GM10248 (cell line): Measurements from ENCODE around the gene ABHD12.

ENCODE experiments used
- CTCF ChIA-PET: fragments of 300-600 bp; sonication (Branson Sonifier 250); formaldehyde crosslinking; extraction: SDS; loops from one replicate; lab custom pipeline; 2021; ENCODE audit warnings: antibody characterized with exemption; lab: Yijun Ruan, JAX
- POLR2A ChIA-PET: fragments of 350-650 bp; sonication (Branson Sonifier 250); formaldehyde crosslinking; extraction: SDS; loops from one replicate; lab custom pipeline; 2020; ENCODE audit warnings: antibody characterized with exemption; lab: Yijun Ruan, JAX
- DNase-seq: peaks from one replicate; pipeline ENCODE4 v3.0.0; 2012; ENCODE audit errors: extremely low spot score
- TF ChIP-seq, protein P1 (sequence below): IDR thresholded peaks from 2 replicates; pipeline ENCODE4 v1.5.1; 2012; ENCODE audit warnings: mild to moderate bottlenecking, low read depth; ENCODE audit errors: extremely low read depth, missing control alignments, control extremely low read depth

The ABHD12 gene

DNA sequence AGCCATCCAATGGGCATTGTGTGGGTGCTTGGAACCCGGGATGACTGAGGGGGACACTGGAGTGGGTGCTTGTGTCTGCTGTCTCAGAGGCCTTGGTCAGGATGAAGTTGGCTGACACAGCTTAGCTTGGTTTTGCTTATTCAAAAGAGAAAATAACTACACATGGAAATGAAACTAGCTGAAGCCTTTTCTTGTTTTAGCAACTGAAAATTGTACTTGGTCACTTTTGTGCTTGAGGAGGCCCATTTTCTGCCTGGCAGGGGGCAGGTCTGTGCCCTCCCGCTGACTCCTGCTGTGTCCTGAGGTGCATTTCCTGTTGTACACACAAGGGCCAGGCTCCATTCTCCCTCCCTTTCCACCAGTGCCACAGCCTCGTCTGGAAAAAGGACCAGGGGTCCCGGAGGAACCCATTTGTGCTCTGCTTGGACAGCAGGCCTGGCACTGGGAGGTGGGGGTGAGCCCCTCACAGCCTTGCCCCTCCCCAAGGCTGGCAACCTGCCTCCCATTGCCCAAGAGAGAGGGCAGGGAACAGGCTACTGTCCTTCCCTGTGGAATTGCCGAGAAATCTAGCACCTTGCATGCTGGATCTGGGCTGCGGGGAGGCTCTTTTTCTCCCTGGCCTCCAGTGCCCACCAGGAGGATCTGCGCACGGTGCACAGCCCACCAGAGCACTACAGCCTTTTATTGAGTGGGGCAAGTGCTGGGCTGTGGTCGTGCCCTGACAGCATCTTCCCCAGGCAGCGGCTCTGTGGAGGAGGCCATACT lies 93.3 kb downstream of the ABHD12 start:
- ChIA-PET CTCF (interaction anchor here (4.7 kb wide), 1 partner anchor 102 kb away, joined by 37 read pairs; no protein-coding TSS in a partner anchor), POLR2A (no interaction called here)
- DNase-seq: peak; percentile 78
- TF ChIP-seq, protein P1, sequence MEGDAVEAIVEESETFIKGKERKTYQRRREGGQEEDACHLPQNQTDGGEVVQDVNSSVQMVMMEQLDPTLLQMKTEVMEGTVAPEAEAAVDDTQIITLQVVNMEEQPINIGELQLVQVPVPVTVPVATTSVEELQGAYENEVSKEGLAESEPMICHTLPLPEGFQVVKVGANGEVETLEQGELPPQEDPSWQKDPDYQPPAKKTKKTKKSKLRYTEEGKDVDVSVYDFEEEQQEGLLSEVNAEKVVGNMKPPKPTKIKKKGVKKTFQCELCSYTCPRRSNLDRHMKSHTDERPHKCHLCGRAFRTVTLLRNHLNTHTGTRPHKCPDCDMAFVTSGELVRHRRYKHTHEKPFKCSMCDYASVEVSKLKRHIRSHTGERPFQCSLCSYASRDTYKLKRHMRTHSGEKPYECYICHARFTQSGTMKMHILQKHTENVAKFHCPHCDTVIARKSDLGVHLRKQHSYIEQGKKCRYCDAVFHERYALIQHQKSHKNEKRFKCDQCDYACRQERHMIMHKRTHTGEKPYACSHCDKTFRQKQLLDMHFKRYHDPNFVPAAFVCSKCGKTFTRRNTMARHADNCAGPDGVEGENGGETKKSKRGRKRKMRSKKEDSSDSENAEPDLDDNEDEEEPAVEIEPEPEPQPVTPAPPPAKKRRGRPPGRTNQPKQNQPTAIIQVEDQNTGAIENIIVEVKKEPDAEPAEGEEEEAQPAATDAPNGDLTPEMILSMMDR: no peak

DNA sequence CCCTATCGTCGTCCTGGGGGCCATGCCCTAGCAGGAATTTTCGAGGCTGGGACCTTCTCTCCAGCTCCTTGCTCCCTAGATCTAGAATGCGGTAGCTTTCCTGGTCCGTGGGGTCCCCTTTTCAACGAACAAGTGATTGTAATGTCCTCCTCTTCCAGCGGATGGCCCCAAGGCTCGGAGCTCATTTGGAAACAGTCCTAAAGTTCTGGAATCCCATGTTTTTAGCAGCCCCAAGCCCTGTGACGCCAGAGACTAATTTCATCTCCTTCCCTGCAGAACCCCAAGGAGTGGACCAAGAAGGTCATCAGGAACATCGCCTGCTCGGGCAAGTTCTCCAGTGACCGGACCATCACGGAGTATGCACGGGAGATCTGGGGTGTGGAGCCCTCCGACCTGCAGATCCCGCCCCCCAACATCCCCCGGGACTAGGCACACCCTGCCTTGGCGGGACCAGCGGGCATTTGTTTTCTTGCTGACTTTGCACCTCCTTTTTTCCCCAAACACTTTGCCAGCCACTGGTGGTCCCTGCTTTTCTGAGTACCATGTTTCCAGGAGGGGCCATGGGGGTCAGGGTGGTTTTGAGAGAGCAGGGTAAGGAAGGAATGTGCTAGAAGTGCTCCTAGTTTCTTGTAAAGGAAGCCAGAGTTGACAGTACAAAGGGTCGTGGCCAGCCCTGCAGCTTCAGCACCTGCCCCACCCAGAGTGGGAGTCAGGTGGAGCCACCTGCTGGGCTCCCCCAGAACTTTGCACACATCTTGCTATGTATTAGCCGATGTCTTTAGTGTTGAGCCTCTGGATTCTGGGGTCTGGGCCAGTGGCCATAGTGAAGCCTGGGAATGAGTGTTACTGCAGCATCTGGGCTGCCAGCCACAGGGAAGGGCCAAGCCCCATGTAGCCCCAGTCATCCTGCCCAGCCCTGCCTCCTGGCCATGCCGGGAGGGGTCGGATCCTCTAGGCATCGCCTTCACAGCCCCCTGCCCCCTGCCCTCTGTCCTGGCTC lies 94.2 kb downstream of the ABHD12 start:
- ChIA-PET POLR2A (no interaction called here), CTCF (interaction anchor here (0.8 to 4.7 kb wide), 6 partner anchors 9 to 103 kb away, joined by 3 to 37 read pairs (median 4); no protein-coding TSS in a partner anchor)
- TF ChIP-seq, protein P1: peak; percentile 22
- peak; percentile 59 for DNase-seq

DNA sequence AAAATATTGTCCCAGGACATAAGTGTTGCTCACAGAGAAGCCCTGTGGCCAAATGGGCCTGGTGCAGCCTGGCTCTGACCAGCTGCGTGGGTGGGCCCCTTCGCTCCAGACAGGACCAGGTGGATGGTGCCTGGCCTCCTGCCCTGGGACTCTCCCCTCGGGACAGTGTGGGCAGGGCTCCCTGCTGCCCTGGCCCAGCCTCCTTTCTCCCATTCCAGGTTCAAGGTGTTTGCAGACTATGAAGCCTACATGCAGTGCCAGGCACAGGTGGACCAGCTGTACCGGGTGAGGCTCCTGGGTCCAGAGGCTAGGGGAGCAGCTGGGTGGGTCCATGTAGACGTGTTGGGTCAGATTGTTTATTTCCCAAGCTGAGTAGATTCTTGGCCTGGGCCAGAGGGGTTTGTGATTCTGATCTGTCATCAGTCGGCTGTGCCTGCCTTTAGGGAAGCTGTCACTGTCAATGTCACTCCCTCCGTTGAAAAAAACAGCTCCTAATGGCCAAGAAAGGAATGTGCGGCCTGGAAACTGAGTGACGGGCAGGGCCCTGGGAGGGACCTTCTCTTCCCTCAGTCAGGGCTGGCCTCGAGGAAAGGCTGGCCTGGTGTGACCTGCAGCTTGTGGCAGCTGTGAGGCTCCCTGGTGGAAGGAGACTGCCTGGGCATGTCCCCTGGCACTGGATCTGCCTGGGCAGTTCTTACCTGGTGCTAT lies 95.1 kb downstream of the ABHD12 start:
- ChIA-PET CTCF (interaction anchor here (0.7 to 4.7 kb wide), 8 partner anchors 8 to 112 kb away, joined by 3 to 37 read pairs (median 4); partner anchors contain the start of gene GINS1), POLR2A (no interaction called here)
- no peak for DNase-seq
- TF ChIP-seq, protein P1: no peak

DNA sequence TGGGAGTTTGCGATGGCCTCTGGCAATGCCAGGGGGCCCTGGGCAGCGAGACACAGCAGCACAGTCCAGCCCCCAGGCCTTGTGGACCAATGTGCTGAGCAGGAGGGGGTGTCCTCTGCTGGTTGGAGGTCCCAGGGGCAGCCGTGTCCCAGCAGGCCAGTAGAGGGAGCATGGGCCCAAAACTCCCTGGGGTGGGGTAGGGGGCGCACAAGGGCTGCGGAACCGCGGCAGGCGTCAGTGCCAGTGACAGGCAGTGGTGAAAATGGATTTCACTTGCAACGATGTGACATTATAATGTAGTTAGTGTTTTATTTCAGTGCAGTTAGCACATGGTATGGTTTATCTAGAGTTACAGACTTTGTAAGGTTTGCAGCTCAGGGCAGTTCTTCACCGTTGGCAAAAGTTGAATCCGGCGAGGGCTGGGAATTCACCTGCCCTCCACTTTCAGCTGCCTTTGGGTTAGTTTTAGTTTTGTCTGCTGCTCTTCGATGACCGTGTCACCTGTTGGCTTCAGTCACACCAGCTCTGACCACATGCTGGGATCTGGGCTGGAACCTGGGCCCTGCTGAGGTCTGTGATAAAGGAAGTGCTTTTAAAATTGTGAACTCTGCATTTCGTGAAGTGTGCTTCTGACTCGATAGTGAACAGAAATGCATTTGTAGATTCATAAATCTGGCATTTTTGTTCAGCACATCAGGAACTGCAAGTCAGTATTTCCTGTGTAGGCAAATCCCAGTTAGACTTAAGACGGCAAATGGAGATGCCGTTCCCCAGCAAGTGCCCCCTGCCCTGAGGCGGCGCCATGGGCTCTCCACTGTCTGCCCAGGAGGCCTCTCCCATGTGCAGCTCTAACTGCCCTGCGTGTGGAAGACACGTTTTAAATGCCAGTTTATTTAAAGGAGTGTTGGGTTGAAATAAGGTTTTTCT lies 95.9 kb downstream of the ABHD12 start:
- CTCF ChIA-PET: interaction anchor here (0.6 to 4.7 kb wide), 11 partner anchors 7 to 113 kb away, joined by 3 to 37 read pairs (median 3); partner anchors contain the start of genes GINS1 and PYGB

DNA sequence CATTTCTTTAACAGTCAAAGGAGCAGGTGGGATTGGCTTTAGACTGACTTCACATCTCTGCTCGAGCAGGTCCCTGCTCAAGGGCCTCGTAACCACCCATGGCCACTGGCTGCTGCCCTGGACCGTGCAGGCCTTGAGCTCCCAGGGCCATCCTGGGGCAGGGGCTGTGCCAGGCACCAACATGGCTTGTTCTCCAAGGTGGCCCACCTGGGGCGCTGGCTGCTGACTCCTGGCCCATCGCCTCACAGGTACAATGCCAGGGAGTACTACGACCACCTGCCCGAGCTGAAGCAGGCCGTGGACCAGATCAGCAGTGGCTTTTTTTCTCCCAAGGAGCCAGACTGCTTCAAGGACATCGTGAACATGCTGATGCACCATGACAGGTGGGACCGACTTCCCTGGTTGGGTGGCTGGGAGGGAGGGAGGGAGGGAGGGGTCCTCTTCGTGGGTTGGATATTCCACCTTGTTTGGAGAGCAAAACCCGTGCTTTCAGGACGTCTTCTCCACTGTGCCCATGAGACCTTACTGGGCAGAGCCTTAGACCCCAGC lies 96.7 kb downstream of the ABHD12 start:
- CTCF ChIA-PET: interaction anchor here (0.8 to 4.7 kb wide), 3 partner anchors 10 to 105 kb away, joined by 3 to 37 read pairs (median 4); no protein-coding TSS in a partner anchor
- TF ChIP-seq, protein P1: no peak
- DNase-seq: no peak
- POLR2A ChIA-PET: no interaction called here

More for the DNA sequence above, 95.9 kb downstream of the ABHD12 start:
- POLR2A ChIA-PET: no interaction called here
- TF ChIP-seq, protein P1: peak; percentile 84
- DNase-seq: peak; percentile 78
